Gastrocnemius medialis (tissue), 4 donors: ENCODE measurements around the gene TAPT1.

Experiments used
- POLR2A ChIP-seq, 2 donors: fragments of 450-650 bp; IDR thresholded peaks; one replicate each; pipeline ENCODE4 v1.6.1; 2017; ENCODE audit warnings: antibody characterized with exemption in 2 of 2, mild to moderate bottlenecking in 2 of 2, moderate library complexity in 2 of 2
- TF ChIP-seq, protein P1 (sequence below), 5 experiments: fragments of 450-650 bp in 3 of 5; fragments of 200-600 bp in 2 of 5; sonication (generic) in 2 of 5; IDR thresholded peaks in 4 of 5; conservative IDR thresholded peaks in 1 of 5; 1 replicate in 4 of 5; 2 replicates in 1 of 5; pipeline ENCODE4 v1.5.1; 2016 to 2019; ENCODE audit warnings: antibody characterized with exemption in 5 of 5, mild to moderate bottlenecking in 3 of 5, moderate library complexity in 3 of 5

- no peak for TF ChIP-seq POLR2A (IDR thresholded peaks at IDR 0.05)
- TF ChIP-seq, protein P1, sequence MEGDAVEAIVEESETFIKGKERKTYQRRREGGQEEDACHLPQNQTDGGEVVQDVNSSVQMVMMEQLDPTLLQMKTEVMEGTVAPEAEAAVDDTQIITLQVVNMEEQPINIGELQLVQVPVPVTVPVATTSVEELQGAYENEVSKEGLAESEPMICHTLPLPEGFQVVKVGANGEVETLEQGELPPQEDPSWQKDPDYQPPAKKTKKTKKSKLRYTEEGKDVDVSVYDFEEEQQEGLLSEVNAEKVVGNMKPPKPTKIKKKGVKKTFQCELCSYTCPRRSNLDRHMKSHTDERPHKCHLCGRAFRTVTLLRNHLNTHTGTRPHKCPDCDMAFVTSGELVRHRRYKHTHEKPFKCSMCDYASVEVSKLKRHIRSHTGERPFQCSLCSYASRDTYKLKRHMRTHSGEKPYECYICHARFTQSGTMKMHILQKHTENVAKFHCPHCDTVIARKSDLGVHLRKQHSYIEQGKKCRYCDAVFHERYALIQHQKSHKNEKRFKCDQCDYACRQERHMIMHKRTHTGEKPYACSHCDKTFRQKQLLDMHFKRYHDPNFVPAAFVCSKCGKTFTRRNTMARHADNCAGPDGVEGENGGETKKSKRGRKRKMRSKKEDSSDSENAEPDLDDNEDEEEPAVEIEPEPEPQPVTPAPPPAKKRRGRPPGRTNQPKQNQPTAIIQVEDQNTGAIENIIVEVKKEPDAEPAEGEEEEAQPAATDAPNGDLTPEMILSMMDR (IDR thresholded peaks at IDR 0.05 in 4 of 5, conservative IDR thresholded peaks at IDR 0.05 in 1 of 5) = no peak
Measured at GRCh38 chr4:16204505-16204904, 21.8 kb downstream of the TAPT1 start.
